A549 (cell line): ENCODE measurements around the gene FGFBP2.

Source experiments
- CTCF ChIP-seq: fragments of >200 bp; sonication (Bioruptor Twin); formaldehyde crosslinking; IDR thresholded peaks from 3 replicates; pipeline ENCODE4 v1.5.1; 2016
- FOXS1 ChIP-seq: fragments of 250-450 bp; sonication (Bioruptor Pico); IDR thresholded peaks from 2 replicates; pipeline ENCODE4 v1.5.0; 2020; ENCODE audit warnings: mild to moderate bottlenecking, moderate library complexity
- HMGXB4 ChIP-seq: fragments of 250-450 bp; sonication (Bioruptor Pico); IDR thresholded peaks from 2 replicates; pipeline ENCODE4 v1.5.0; 2021; ENCODE audit warnings: mild to moderate bottlenecking, moderate library complexity, borderline replicate concordance
- HOXA7 ChIP-seq: fragments of 250-450 bp; sonication (Bioruptor Pico); IDR thresholded peaks from 2 replicates; pipeline ENCODE4 v1.5.0; 2020; ENCODE audit warnings: mild to moderate bottlenecking, moderate library complexity
- JUN ChIP-seq, 2 experiments: fragments of >200 bp; sonication (Bioruptor Twin); formaldehyde crosslinking; IDR thresholded peaks; 2 replicates in 1 of 2; 3 replicates in 1 of 2; pipeline ENCODE4 v1.6.1; 2016 to 2017
- POLR2A ChIP-seq: IDR thresholded peaks from 2 replicates; pipeline ENCODE4 v1.6.1; 2012; ENCODE audit warnings: mild to moderate bottlenecking, low read length
- RFX5 ChIP-seq: fragments of 450-650 bp; IDR thresholded peaks from 2 replicates; pipeline ENCODE4 v1.7.1; 2014; ENCODE audit warnings: antibody characterized with exemption, mild to moderate bottlenecking, moderate library complexity
- SMC3 ChIP-seq: fragments of >200 bp; sonication (Bioruptor Twin); formaldehyde crosslinking; IDR thresholded peaks from 3 replicates; pipeline ENCODE4 v1.6.1; 2018; ENCODE audit warnings: inconsistent platforms
- USF2 ChIP-seq: fragments of 450-650 bp; IDR thresholded peaks from 2 replicates; pipeline ENCODE4 v1.6.1; 2014; ENCODE audit warnings: antibody characterized with exemption
- TF ChIP-seq, protein P1 (sequence below): fragments of >200 bp; sonication (Bioruptor Twin); formaldehyde crosslinking; IDR thresholded peaks from 3 replicates; pipeline ENCODE4 v1.6.1; 2016
- TF ChIP-seq, protein P2 (sequence below): fragments of 250-450 bp; sonication (Bioruptor Pico); IDR thresholded peaks from 2 replicates; pipeline ENCODE4 v1.5.0; 2020; ENCODE audit warnings: low read depth, mild to moderate bottlenecking, moderate library complexity

- no peak for TF ChIP-seq CTCF
- no peak for TF ChIP-seq JUN (IDR thresholded peaks at IDR 0.05)
- no peak for TF ChIP-seq RFX5
- TF ChIP-seq HMGXB4 = no peak
- TF ChIP-seq, protein P1, sequence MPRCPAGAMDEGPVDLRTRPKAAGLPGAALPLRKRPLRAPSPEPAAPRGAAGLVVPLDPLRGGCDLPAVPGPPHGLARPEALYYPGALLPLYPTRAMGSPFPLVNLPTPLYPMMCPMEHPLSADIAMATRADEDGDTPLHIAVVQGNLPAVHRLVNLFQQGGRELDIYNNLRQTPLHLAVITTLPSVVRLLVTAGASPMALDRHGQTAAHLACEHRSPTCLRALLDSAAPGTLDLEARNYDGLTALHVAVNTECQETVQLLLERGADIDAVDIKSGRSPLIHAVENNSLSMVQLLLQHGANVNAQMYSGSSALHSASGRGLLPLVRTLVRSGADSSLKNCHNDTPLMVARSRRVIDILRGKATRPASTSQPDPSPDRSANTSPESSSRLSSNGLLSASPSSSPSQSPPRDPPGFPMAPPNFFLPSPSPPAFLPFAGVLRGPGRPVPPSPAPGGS = no peak
- TF ChIP-seq HOXA7 (CRISPR knock-in tag) = no peak
- TF ChIP-seq SMC3 = no peak
- TF ChIP-seq, protein P2, sequence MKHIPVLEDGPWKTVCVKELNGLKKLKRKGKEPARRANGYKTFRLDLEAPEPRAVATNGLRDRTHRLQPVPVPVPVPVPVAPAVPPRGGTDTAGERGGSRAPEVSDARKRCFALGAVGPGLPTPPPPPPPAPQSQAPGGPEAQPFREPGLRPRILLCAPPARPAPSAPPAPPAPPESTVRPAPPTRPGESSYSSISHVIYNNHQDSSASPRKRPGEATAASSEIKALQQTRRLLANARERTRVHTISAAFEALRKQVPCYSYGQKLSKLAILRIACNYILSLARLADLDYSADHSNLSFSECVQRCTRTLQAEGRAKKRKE (CRISPR knock-in tag) = no peak
- TF ChIP-seq USF2 = no peak
- no peak for TF ChIP-seq POLR2A
- TF ChIP-seq FOXS1 (CRISPR knock-in tag) = no peak
Measured at GRCh38 chr4:15963576-15963975, 601 bp upstream of the FGFBP2 start.
